ENCODE results near the gene ASPG.
A peak's percentile ranks its signal among the peaks of the same experiment; 100 is the strongest.

Gene ASPG

DNA sequence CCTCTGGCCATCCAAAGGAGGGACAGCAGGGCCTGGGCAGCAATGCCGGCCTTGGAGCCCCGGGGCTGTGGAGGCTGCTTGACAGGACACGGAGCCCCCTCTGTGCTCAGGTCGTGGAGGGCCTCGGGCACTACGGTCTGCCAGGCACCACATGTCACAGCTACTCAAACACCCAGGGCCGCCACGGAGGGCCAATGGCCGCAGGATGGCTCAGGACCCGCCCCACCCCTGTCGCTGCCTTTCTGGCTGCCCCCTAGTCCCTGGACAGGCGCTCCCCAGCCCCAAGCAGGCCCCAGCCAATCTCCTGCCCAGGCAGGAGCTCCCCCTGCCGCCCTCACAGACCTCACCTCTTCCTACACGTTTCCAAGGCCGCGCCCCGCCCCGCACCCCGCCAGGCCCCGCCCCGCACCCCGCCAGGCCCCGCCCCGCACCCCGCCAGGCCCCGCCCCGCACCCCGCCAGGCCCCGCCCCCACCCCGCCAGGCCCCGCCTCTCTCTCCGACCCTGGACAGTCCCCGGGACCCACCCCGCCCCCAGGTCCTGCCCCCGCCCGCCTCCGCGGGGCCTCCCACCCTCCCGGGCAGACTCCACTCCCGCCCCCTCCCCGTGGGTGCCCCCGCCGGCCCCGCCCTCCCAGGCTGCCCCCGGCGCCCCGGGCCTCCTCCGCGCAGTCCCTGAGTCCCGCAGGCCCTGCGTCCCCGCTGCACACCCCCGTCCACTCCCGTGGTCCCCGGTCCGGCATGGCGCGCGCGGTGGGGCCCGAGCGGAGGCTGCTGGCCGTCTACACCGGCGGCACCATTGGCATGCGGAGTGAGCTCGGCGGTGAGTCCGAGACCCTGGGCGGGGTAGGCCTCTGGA, at the start of gene ASPG:
TSS of gene ASPG (plus strand) at position 669 of the 857 bp plus-strand sequence. CDS start at position 740, 71 bp downstream.
- Histone ChIP-seq H3K4me3 (peak within 1 kb of the TSS; percentile 75), H3K27ac (peak within 1 kb of the TSS; percentile 57 to 92)
- peak; percentile 75 for DNase-seq (ENCODE audit: low spot score)
- TF ChIP-seq, protein P1, sequence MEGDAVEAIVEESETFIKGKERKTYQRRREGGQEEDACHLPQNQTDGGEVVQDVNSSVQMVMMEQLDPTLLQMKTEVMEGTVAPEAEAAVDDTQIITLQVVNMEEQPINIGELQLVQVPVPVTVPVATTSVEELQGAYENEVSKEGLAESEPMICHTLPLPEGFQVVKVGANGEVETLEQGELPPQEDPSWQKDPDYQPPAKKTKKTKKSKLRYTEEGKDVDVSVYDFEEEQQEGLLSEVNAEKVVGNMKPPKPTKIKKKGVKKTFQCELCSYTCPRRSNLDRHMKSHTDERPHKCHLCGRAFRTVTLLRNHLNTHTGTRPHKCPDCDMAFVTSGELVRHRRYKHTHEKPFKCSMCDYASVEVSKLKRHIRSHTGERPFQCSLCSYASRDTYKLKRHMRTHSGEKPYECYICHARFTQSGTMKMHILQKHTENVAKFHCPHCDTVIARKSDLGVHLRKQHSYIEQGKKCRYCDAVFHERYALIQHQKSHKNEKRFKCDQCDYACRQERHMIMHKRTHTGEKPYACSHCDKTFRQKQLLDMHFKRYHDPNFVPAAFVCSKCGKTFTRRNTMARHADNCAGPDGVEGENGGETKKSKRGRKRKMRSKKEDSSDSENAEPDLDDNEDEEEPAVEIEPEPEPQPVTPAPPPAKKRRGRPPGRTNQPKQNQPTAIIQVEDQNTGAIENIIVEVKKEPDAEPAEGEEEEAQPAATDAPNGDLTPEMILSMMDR (IDR thresholded peaks at IDR 0.05), result no peak

DNA sequence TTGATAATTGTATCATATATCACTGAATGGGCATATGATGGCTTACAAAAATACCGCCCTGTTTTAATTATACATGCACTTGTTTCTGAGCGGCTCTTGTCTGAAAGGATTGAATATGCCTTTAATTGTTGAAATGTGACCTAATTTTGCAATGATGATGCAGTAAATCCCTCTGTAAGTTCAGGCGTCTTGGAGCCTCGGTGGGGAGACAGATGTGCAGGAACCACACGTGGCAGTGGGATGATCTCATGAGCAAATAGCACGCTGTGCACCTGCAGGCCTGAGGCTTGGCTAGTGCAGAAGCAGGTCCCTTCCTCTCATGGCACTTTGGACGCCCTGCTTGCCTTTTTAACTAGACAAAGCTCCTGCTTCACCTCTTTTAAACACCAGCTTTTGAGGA, 49.3 kb upstream of the ASPG start:
- TF ChIP-seq, protein P1 (IDR thresholded peaks at IDR 0.05), result no peak
- Histone ChIP-seq H3K27ac (no peak overlapping the region), H3K4me3 (no peak overlapping the region)
- no peak for DNase-seq (ENCODE audit: low spot score)

DNA sequence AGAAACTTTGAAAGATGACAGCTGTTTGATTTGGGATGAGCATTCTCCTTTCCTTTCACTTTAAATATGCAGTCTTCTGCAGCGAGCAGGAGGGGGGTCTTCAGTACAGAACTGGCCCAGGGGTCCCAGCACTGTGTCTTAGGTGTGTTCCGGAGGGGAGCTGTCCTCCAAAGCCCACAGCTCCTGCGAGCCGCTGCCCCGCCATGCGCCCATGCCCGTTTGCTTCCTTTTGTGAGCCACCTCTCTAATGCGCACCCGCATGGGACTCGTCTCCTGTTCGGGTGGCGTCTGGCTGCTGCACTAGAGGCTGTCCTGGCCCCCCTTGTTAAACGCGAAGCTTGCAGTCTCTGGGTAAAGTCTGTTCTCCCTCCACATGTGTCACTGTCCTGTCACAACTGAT, 48.4 kb upstream of the ASPG start:
- Histone ChIP-seq H3K4me3 (no peak overlapping the region), H3K27ac (no peak overlapping the region)
- DNase-seq (ENCODE audit: low spot score), result no peak
- TF ChIP-seq, protein P1 (IDR thresholded peaks at IDR 0.05), result no peak

DNA sequence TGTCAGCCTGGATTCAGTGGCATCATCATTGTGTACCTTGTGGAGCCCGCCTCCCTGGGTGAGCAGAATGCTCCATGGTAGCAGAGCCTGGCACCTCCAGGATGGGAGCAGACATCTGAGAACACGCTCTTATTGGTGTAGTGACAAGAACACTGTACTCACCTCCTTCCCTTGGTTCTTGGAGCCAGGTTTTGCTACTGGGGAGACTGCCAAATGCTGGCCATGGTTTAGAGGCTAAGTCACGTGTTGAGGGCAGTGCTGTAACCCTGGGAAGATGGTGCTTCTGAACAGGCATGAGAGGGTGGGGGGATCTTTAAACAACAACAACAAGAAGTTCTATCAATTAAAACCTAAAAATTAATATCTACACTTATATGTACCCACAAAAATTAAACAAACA, 47.6 kb upstream of the ASPG start:
- TF ChIP-seq, protein P1 (IDR thresholded peaks at IDR 0.05), result no peak
- no peak overlapping the region for H3K4me3 ChIP-seq
- DNase-seq (ENCODE audit: low spot score), result no peak
- H3K27ac ChIP-seq, result no peak overlapping the region

DNA sequence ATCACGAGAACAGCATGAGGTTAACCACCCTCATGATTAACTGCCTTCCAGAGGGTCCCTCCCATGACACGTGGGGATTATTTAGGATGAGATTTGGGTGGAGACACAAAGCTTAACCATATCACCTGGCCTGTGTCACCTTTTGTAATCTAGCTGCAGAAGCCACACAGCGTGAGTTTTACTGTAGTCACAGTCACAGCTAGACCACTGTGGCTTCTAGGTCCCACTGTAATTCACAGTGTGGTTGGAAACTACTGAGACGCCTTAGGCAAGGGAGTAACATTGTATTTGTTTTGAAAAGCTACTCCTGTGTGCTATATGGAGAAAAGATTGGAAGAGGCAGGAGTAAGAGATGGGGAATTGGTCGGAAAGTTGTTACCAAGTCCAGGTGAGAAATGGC, 46.3 kb upstream of the ASPG start:
- Histone ChIP-seq H3K27ac (no peak overlapping the region), H3K4me3 (no peak overlapping the region)
- TF ChIP-seq, protein P1 (IDR thresholded peaks at IDR 0.05), result no peak
- no peak for DNase-seq (ENCODE audit: low spot score)

DNA sequence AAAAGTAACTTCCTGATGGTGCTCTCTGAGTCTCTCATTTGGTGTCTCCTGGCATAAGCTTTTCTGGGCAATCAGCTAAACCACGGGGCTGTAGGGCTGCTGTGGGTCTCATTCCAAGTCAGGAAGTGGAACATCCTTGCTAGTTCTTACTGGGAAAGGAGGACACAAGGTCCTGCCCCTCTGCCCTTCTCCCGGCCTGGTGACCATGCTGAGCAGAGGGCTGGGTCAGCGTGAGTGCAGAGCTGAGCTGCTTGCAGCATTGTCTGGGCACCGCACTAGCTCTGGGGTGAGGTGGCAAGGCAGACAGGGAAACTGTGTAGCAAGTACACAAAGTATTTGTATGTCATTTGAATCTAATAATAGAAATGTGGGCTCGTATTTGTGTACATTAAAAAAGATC, 45.0 kb upstream of the ASPG start:
- no peak for DNase-seq (ENCODE audit: low spot score)
- TF ChIP-seq, protein P1 (IDR thresholded peaks at IDR 0.05), result no peak
- Histone ChIP-seq H3K4me3 (no peak overlapping the region), H3K27ac (no peak overlapping the region)
